Stomach smooth muscle (tissue), 2 donors: Measurements from ENCODE around the gene HOMER2.
"Not testable (repeated sequence)": the region's sequence is repeated elsewhere in the genome, so short reads cannot be mapped to it uniquely, and the experiment has no call there.

Source experiments
- H3K27ac ChIP-seq: one replicate; pipeline ENCODE4 v1.7.0; 2013; ENCODE audit warnings: mild to moderate bottlenecking, low read length, inconsistent platforms
- H3K27me3 ChIP-seq, 2 donors: one replicate each; pipeline ENCODE4 v1.7.0; 2013; ENCODE audit warnings: low read length in 2 of 2; ENCODE audit not compliant: insufficient read depth in 2 of 2, control insufficient read depth in 1 of 2
- H3K36me3 ChIP-seq, 2 donors: one replicate each; pipeline ENCODE4 v1.7.0; 2013; ENCODE audit warnings: low read length in 2 of 2; ENCODE audit not compliant: control insufficient read depth in 2 of 2, insufficient read depth in 2 of 2
- H3K4me1 ChIP-seq: one replicate; pipeline ENCODE4 v1.7.0; 2013; ENCODE audit warnings: low read length; ENCODE audit not compliant: control insufficient read depth, insufficient read depth
- H3K4me3 ChIP-seq, 2 donors: one replicate each; pipeline ENCODE4 v1.7.0; 2013; ENCODE audit warnings: low read length in 2 of 2
- H3K9ac ChIP-seq, 2 donors: one replicate each; pipeline ENCODE4 v1.7.0; 2013; ENCODE audit warnings: low read length in 2 of 2, mild to moderate bottlenecking in 1 of 2
- H3K9me3 ChIP-seq, 2 donors: one replicate each; pipeline ENCODE4 v1.7.0; 2013; ENCODE audit warnings: low read length in 2 of 2; ENCODE audit not compliant: control insufficient read depth in 2 of 2
- donor health status: healthy.
- donor health status: Pancreatic carcinoma.

Gene HOMER2

GRCh38 chr15:82952158-82953081 is at the start of gene HOMER2:
Gene HOMER2 (minus strand): TSS chr15:82952720. CDS start chr15:82952535, 185 bp downstream.
- Histone ChIP-seq H3K4me1 (peaks cover 19% of the 10 kb centered on the region), H3K36me3 (no peaks in the 10 kb centered on the region), H3K27ac (peak within 1 kb of the TSS; percentile 41), H3K27me3 (no peaks in the 10 kb centered on the region), H3K9ac (peak within 1 kb of the TSS; percentile 42 to 63), H3K9me3 (no peaks in the 10 kb centered on the region), H3K4me3 (peak within 1 kb of the TSS; percentile 73 to 75)

GRCh38 chr15:83000672-83001031 is 48.1 kb upstream of the HOMER2 start:
- H3K27me3 ChIP-seq, H3K4me1 ChIP-seq, H3K36me3 ChIP-seq, H3K9me3 ChIP-seq, H3K4me3 ChIP-seq: not testable (repeated sequence)
- Histone ChIP-seq H3K9ac (peak overlapping the region in 1 of 2 donors; percentile 76), H3K27ac (peak overlapping the region; percentile 70)

GRCh38 chr15:82999905-83000671 is 47.6 kb upstream of the HOMER2 start:
- Histone ChIP-seq H3K4me1 (peaks cover 8% of the 10 kb centered on the region), H3K9ac (peak overlapping the region; percentile 36 to 76), H3K27me3 (no peaks in the 10 kb centered on the region), H3K9me3 (no peaks in the 10 kb centered on the region), H3K36me3 (no peaks in the 10 kb centered on the region), H3K27ac (peak overlapping the region; percentile 70), H3K4me3 (peak overlapping the region; percentile 12 to 72)

- Histone ChIP-seq H3K9ac (peak overlapping the region in 1 of 2 donors; percentile 76), H3K27me3 (no peaks in the 10 kb centered on the region), H3K36me3 (no peaks in the 10 kb centered on the region), H3K27ac (no peak overlapping the region), H3K9me3 (no peaks in the 10 kb centered on the region), H3K4me1 (peaks cover 8% of the 10 kb centered on the region), H3K4me3 (no peak overlapping the region)
These were observed 46.9 kb upstream of the HOMER2 start for GRCh38 chr15:82999426-82999825.

- H3K4me1 ChIP-seq: peaks cover 8% of the 10 kb centered on the region
- no peaks in the 10 kb centered on the region for H3K36me3 ChIP-seq
- no peak overlapping the region for H3K4me3 ChIP-seq
- H3K9ac ChIP-seq: no peak overlapping the region
- no peak overlapping the region for H3K27ac ChIP-seq
- no peaks in the 10 kb centered on the region for H3K27me3 ChIP-seq
- H3K9me3 ChIP-seq: no peaks in the 10 kb centered on the region
These were observed 43.4 kb upstream of the HOMER2 start for GRCh38 chr15:82995938-82996337.

GRCh38 chr15:82995076-82995475 is 42.6 kb upstream of the HOMER2 start:
- H3K9me3 ChIP-seq: no peaks in the 10 kb centered on the region
- no peak overlapping the region for H3K9ac ChIP-seq
- H3K27ac ChIP-seq: no peak overlapping the region
- H3K27me3 ChIP-seq: no peaks in the 10 kb centered on the region
- peaks cover 8% of the 10 kb centered on the region for H3K4me1 ChIP-seq
- peaks cover 0 to 2% of the 10 kb centered on the region in 2 donors for H3K36me3 ChIP-seq
- no peak overlapping the region for H3K4me3 ChIP-seq

GRCh38 chr15:82993144-82993543 is 40.6 kb upstream of the HOMER2 start:
- no peak overlapping the region for H3K27ac ChIP-seq
- no peaks in the 10 kb centered on the region for H3K9me3 ChIP-seq
- peaks cover 6 to 9% of the 10 kb centered on the region in 2 donors for H3K36me3 ChIP-seq
- no peaks in the 10 kb centered on the region for H3K27me3 ChIP-seq
- H3K4me1 ChIP-seq: no peaks in the 10 kb centered on the region
- no peak overlapping the region for H3K9ac ChIP-seq
- H3K4me3 ChIP-seq: no peak overlapping the region

GRCh38 chr15:82992436-82992998 is 40.0 kb upstream of the HOMER2 start:
- no peak overlapping the region for H3K4me3 ChIP-seq
- H3K27ac ChIP-seq: no peak overlapping the region
- H3K27me3 ChIP-seq: no peaks in the 10 kb centered on the region
- no peaks in the 10 kb centered on the region for H3K9me3 ChIP-seq
- H3K4me1 ChIP-seq: no peaks in the 10 kb centered on the region
- peaks cover 6 to 9% of the 10 kb centered on the region in 2 donors for H3K36me3 ChIP-seq
- H3K9ac ChIP-seq: no peak overlapping the region

- Histone ChIP-seq H3K4me1 (peaks cover 10% of the 10 kb centered on the region), H3K27me3 (no peaks in the 10 kb centered on the region), H3K9me3 (no peaks in the 10 kb centered on the region), H3K36me3 (peaks cover 6 to 9% of the 10 kb centered on the region in 2 donors), H3K27ac (peak overlapping the region; percentile 71), H3K4me3 (peak overlapping the region; percentile 93 to 100), H3K9ac (peak overlapping the region; percentile 81 to 97)
These were observed 33.9 kb upstream of the HOMER2 start for GRCh38 chr15:82986442-82986780.

- Histone ChIP-seq H3K27me3 (no peaks in the 10 kb centered on the region), H3K9me3 (no peaks in the 10 kb centered on the region), H3K4me3 (peak within 1 kb of the TSS; percentile 93 to 100), H3K36me3 (peaks cover 6 to 9% of the 10 kb centered on the region in 2 donors), H3K9ac (peak within 1 kb of the TSS; percentile 81 to 97), H3K27ac (peak within 1 kb of the TSS; percentile 71), H3K4me1 (peaks cover 10% of the 10 kb centered on the region)
These were observed 33.3 kb upstream of the HOMER2 start, which contains the start of gene RAMAC for GRCh38 chr15:82985688-82986441. Gene RAMAC (plus strand): TSS chr15:82986210. CDS start chr15:82989019, 2,809 bp downstream.
